PC-9 (cell line): ENCODE measurements around the gene BUD13. TPM values are rescaled to one million over a fixed set of nuclear protein-coding genes. Genes with fewer than 3 reads are reported as not detected.

ENCODE experiments used
- BruUV-seq: library from RNA; stranded (reverse); fragments of 400-500 nt; replicated peaks from 2 replicates; lab custom pipeline; 2021; lab: Mats Ljungman, UMichigan
- CTCF ChIA-PET: fragments of 300-600 bp; sonication (Branson Sonifier 250); formaldehyde crosslinking; loops from one replicate; lab custom pipeline; 2022; ENCODE audit warnings: antibody characterized with exemption; lab: Charles Lee
- POLR2A ChIA-PET: fragments of 300-600 bp; sonication (Branson Sonifier 250); formaldehyde crosslinking; loops from one replicate; lab custom pipeline; 2022; ENCODE audit warnings: antibody characterized with exemption; ENCODE audit not compliant: unreplicated experiment; lab: Charles Lee
- DNase-seq, 2 experiments: peaks; one replicate each; pipeline versions ENCODE4 v3.0.0 to v3.0.0-alpha.2; 2015 to 2022; ENCODE audit warnings: mixed read lengths in 1 of 2
- H2AFZ ChIP-seq: fragments of 200-600 bp; sonication (generic); 2 replicates; pipeline ENCODE4 v1.8.1; 2017; ENCODE audit warnings: antibody characterized with exemption
- H3F3A ChIP-seq: fragments of 200-600 bp; sonication (generic); 2 replicates; pipeline ENCODE4 v1.8.1; 2017; ENCODE audit warnings: antibody characterized with exemption, mild to moderate bottlenecking, low read depth; ENCODE audit not compliant: insufficient read depth
- H3K27ac ChIP-seq: fragments of 200-600 bp; sonication (generic); 2 replicates; pipeline ENCODE4 v1.6.1; 2016; ENCODE audit warnings: mixed run types
- H3K27me3 ChIP-seq: fragments of 200-600 bp; sonication (generic); 2 replicates; pipeline ENCODE4 v1.6.1; 2016; ENCODE audit warnings: low read depth, mixed run types; ENCODE audit not compliant: insufficient read depth
- H3K36me3 ChIP-seq: fragments of 200-600 bp; sonication (generic); 2 replicates; pipeline ENCODE4 v1.6.1; 2016; ENCODE audit warnings: low read depth, mixed run types
- H3K4me1 ChIP-seq: fragments of 200-600 bp; sonication (generic); replicated peaks from 2 replicates; pipeline ENCODE4 v1.6.1; 2016; ENCODE audit warnings: mixed run types; ENCODE audit not compliant: insufficient read depth
- H3K4me2 ChIP-seq: fragments of 200-600 bp; sonication (generic); 2 replicates; pipeline ENCODE4 v1.6.1; 2017; ENCODE audit warnings: mixed run types
- H3K4me3 ChIP-seq: fragments of 200-600 bp; sonication (generic); 2 replicates; pipeline ENCODE4 v1.6.1; 2016; ENCODE audit warnings: mixed run types
- H3K79me2 ChIP-seq: fragments of 200-600 bp; sonication (generic); 2 replicates; pipeline ENCODE4 v1.6.1; 2017; ENCODE audit warnings: low read depth, mixed run types
- H3K9me2 ChIP-seq: fragments of 200-600 bp; sonication (generic); 2 replicates; pipeline ENCODE4 v1.8.1; 2017; ENCODE audit warnings: mild to moderate bottlenecking; ENCODE audit not compliant: insufficient read depth
- H3K9me3 ChIP-seq: fragments of 200-600 bp; sonication (generic); 2 replicates; pipeline ENCODE4 v1.8.1; 2016; ENCODE audit warnings: low read depth; ENCODE audit not compliant: insufficient read depth
- H4K20me1 ChIP-seq: fragments of 200-600 bp; sonication (generic); 2 replicates; pipeline ENCODE4 v1.8.1; 2017; ENCODE audit not compliant: insufficient read depth
- CTCF ChIP-seq: fragments of 200-600 bp; sonication (generic); conservative IDR thresholded peaks from 2 replicates; pipeline ENCODE4 v1.6.1; 2017; ENCODE audit warnings: mixed run types, antibody characterized with exemption, mild to moderate bottlenecking, moderate library complexity
- EZH2 ChIP-seq: fragments of 200-600 bp; sonication (generic); IDR thresholded peaks from 2 replicates; pipeline ENCODE4 v1.8.0; 2017; ENCODE audit warnings: antibody characterized with exemption, low read depth
- intact Hi-C: fragments of 100-400 bp; cut with micrococcal nuclease; formaldehyde crosslinking; loops from one replicate; pipeline ENCODE4 v1.10.0; 2022; ENCODE audit not compliant: unreplicated experiment
- total RNA-seq: library from RNA; stranded (reverse); gene quantifications from 2 replicates; pipeline ENCODE4 v1.2.3, GENCODE V29; 2021

Gene BUD13
- total RNA-seq, 1 experiment from 2014 or later: 16.4 TPM

GRCh38 chr11:116715383-116715782 is 57.4 kb downstream of the BUD13 start:
- no peak for DNase-seq
- TF ChIP-seq CTCF: no peak
- no peak for TF ChIP-seq EZH2
- Histone ChIP-seq H2AFZ (no peak overlapping the region), H3K4me2 (no peak overlapping the region), H3K4me1 (no peaks in the 10 kb centered on the region), H3K9me3 (no peaks in the 10 kb centered on the region), H3K27me3 (peaks cover 42% of the 10 kb centered on the region), H3K36me3 (no peaks in the 10 kb centered on the region), H3K27ac (no peak overlapping the region), H3K4me3 (no peak overlapping the region), H3F3A (no peaks in the 10 kb centered on the region), H4K20me1 (no peaks in the 10 kb centered on the region), H3K9me2 (no peaks in the 10 kb centered on the region), H3K79me2 (no peaks in the 10 kb centered on the region)
- intact Hi-C loops: no loop called here
- BruUV-seq: no TSS peak
- POLR2A ChIA-PET: no interaction called here
- CTCF ChIA-PET: no interaction called here

GRCh38 chr11:116714902-116715301 is 57.9 kb downstream of the BUD13 start:
- Histone ChIP-seq H3K4me1 (no peaks in the 10 kb centered on the region), H2AFZ (no peak overlapping the region), H4K20me1 (no peaks in the 10 kb centered on the region), H3K27me3 (peaks cover 42% of the 10 kb centered on the region), H3K36me3 (no peaks in the 10 kb centered on the region), H3K27ac (no peak overlapping the region), H3K9me3 (no peaks in the 10 kb centered on the region), H3K79me2 (no peaks in the 10 kb centered on the region), H3F3A (no peaks in the 10 kb centered on the region), H3K4me3 (no peak overlapping the region), H3K9me2 (no peaks in the 10 kb centered on the region), H3K4me2 (no peak overlapping the region)
- BruUV-seq: no TSS peak
- DNase-seq: no peak
- CTCF ChIA-PET: no interaction called here
- POLR2A ChIA-PET: no interaction called here
- intact Hi-C loops: no loop called here
- TF ChIP-seq EZH2: no peak
- no peak for TF ChIP-seq CTCF

GRCh38 chr11:116712428-116712827 is 60.4 kb downstream of the BUD13 start:
- Histone ChIP-seq H3K27me3 (peaks cover 39% of the 10 kb centered on the region), H3K4me3 (no peak overlapping the region), H3K9me2 (no peaks in the 10 kb centered on the region), H3K4me1 (no peaks in the 10 kb centered on the region), H3K4me2 (no peak overlapping the region), H3K79me2 (no peaks in the 10 kb centered on the region), H4K20me1 (no peaks in the 10 kb centered on the region), H3K27ac (no peak overlapping the region), H3K9me3 (no peaks in the 10 kb centered on the region), H3F3A (no peaks in the 10 kb centered on the region), H2AFZ (no peak overlapping the region), H3K36me3 (no peaks in the 10 kb centered on the region)
- CTCF ChIA-PET: no interaction called here
- TF ChIP-seq EZH2: no peak
- TF ChIP-seq CTCF: no peak
- no peak for DNase-seq
- POLR2A ChIA-PET: no interaction called here
- BruUV-seq: no TSS peak
- intact Hi-C loops: no loop called here
